Kidney (tissue), 14 donors: ENCODE data around the gene MAPK1. TPM values are rescaled to one million over a fixed set of nuclear protein-coding genes. Genes with fewer than 3 reads are reported as not detected.
"Not testable (repeated sequence)": the region's sequence is repeated elsewhere in the genome, so short reads cannot be mapped to it uniquely, and the experiment has no call there.

Source experiments
- DNase-seq, 5 donors: peaks; one replicate each; pipeline ENCODE4 v3.0.0-alpha.2; 2013 to 2020
- FAIRE-seq: peaks from 2 replicates; lab custom pipeline; 2012; peaks lifted over from hg19 to GRCh38; lab: Jason Lieb, UNC
- H3K27ac ChIP-seq, 2 donors: one replicate each; pipeline ENCODE4 v1.7.0; 2013; ENCODE audit warnings: low read depth in 2 of 2, low read length in 2 of 2, inconsistent platforms in 1 of 2
- H3K27me3 ChIP-seq: one replicate; pipeline ENCODE4 v1.7.1; 2013; ENCODE audit warnings: low read length, inconsistent platforms; ENCODE audit not compliant: control insufficient read depth, insufficient read depth
- H3K36me3 ChIP-seq, 3 donors: one replicate each; pipeline versions ENCODE4 v1.7.0 to v1.7.1; 2013; ENCODE audit warnings: low read length in 3 of 3, control low read depth in 1 of 3, inconsistent platforms in 1 of 3; ENCODE audit not compliant: insufficient read depth in 3 of 3, control insufficient read depth in 2 of 3
- H3K4me1 ChIP-seq, 3 donors: one replicate each; pipeline versions ENCODE4 v1.7.0 to v1.7.1; 2013; ENCODE audit warnings: low read length in 3 of 3, inconsistent platforms in 1 of 3, low read depth in 1 of 3; ENCODE audit not compliant: control insufficient read depth in 2 of 3, insufficient read depth in 2 of 3
- H3K4me3 ChIP-seq, 3 donors: one replicate each; pipeline versions ENCODE4 v1.7.0 to v1.8.1; 2013; ENCODE audit warnings: low read length in 3 of 3, control low read depth in 1 of 3, inconsistent platforms in 1 of 3
- H3K9ac ChIP-seq, 3 donors: one replicate each; pipeline versions ENCODE4 v1.7.0 to v1.7.1; 2013; ENCODE audit warnings: low read length in 3 of 3, control low read depth in 1 of 3, inconsistent platforms in 1 of 3
- H3K9me3 ChIP-seq, 3 donors: one replicate each; pipeline versions ENCODE4 v1.7.0 to v1.7.1; 2013; ENCODE audit warnings: low read length in 3 of 3, control low read depth in 1 of 3, inconsistent platforms in 1 of 3; ENCODE audit not compliant: control insufficient read depth in 2 of 3, insufficient read depth in 1 of 3
- CTCF ChIP-seq: IDR thresholded peaks from 3 replicates; pipeline ENCODE4 v1.5.1; 2012; ENCODE audit warnings: mild to moderate bottlenecking, moderate library complexity, borderline replicate concordance; ENCODE audit not compliant: insufficient read depth; ENCODE audit errors: extremely low read depth
- intact Hi-C: fragments of 100-400 bp; cut with DNase I; formaldehyde crosslinking; loops from one replicate; pipeline ENCODE4 v1.11.1; 2022
- polyA plus RNA-seq: library from polyadenylated mRNA; stranded (reverse); fragments of 350-450 nt; fragmentation: Illumina TruSeq; extraction: RNeasy Lipid Tissue Mini Kit (QIAGEN cat#74804); gene quantifications from one replicate; pipeline ENCODE4 v1.2.3, GENCODE V29; 2014; ENCODE audit warnings: low read depth, low replicate concordance; ENCODE audit not compliant: insufficient read depth
- total RNA-seq: library from RNA; stranded (reverse); fragmentation: NEBNext Ultra II Directional; extraction: Animal tissue kit (Norgen Biotek cat#: 25700); gene quantifications from one replicate; pipeline ENCODE4 v1.2.1, GENCODE V29; 2021
- donor health status: control.
- donor health status: control.
- donor health status: control.
- donor health status: control.
- donor health status: control.
- donor health status: DM: yes; HTN: yes; CAD: no.
- donor health status: Normal renal cell carcinoma (clear cell type).

Gene MAPK1
- total and polyA plus RNA-seq, 2 donors from 2014 or later = 21.3 to 128 TPM

GRCh38 chr22:21837248-21837979 lies 30.0 kb downstream of the MAPK1 start:
- peak; percentile 38 for FAIRE-seq
- no peaks in the 10 kb centered on the region for H3K36me3 ChIP-seq
- no peaks in the 10 kb centered on the region for H3K9me3 ChIP-seq
- no peak overlapping the region for H3K4me3 ChIP-seq
- H3K9ac ChIP-seq = no peak overlapping the region
- H3K27ac ChIP-seq = peak overlapping the region in 1 of 2 donors; percentile 20
- intact Hi-C loops = no loop called here
- no peak for TF ChIP-seq CTCF
- peak in 2 of 5 donors; percentile 41 to 66 for DNase-seq
- peaks cover 0 to 8% (median 7%) of the 10 kb centered on the region in 3 donors for H3K4me1 ChIP-seq
- H3K27me3 ChIP-seq = no peaks in the 10 kb centered on the region

GRCh38 chr22:21836486-21836885 lies 31.0 kb downstream of the MAPK1 start:
- H3K36me3 ChIP-seq, intact Hi-C loops, H3K27ac ChIP-seq, H3K4me1 ChIP-seq, FAIRE-seq, H3K4me3 ChIP-seq, H3K9ac ChIP-seq, H3K9me3 ChIP-seq, H3K27me3 ChIP-seq, DNase-seq: not testable (repeated sequence)

GRCh38 chr22:21835378-21835777 lies 32.1 kb downstream of the MAPK1 start:
- intact Hi-C loops = no loop called here
- H3K36me3 ChIP-seq = no peaks in the 10 kb centered on the region
- FAIRE-seq (no peak), DNase-seq (peak in 1 of 5 donors; percentile 20)
- no peak for TF ChIP-seq CTCF
- H3K4me1 ChIP-seq = peaks cover 0 to 7% (median 6%) of the 10 kb centered on the region in 3 donors
- H3K9ac ChIP-seq = no peak overlapping the region
- H3K9me3 ChIP-seq = no peaks in the 10 kb centered on the region
- H3K27ac ChIP-seq = no peak overlapping the region
- no peaks in the 10 kb centered on the region for H3K27me3 ChIP-seq
- H3K4me3 ChIP-seq = no peak overlapping the region

- Histone ChIP-seq H3K9ac (no peak overlapping the region), H3K36me3 (no peaks in the 10 kb centered on the region), H3K4me3 (no peak overlapping the region), H3K27me3 (no peaks in the 10 kb centered on the region), H3K27ac (no peak overlapping the region), H3K9me3 (no peaks in the 10 kb centered on the region), H3K4me1 (peaks cover 0 to 7% (median 6%) of the 10 kb centered on the region in 3 donors)
- FAIRE-seq (no peak), DNase-seq (peak in 1 of 5 donors; percentile 16)
- TF ChIP-seq CTCF = no peak
- intact Hi-C loops = no loop called here
Measured at GRCh38 chr22:21834869-21835268, 32.6 kb downstream of the MAPK1 start.
